Hematopoietic multipotent progenitor cell treated with erythropoietin and hydrocortisone succinate and interleukin-3 and kit ligand, for 6 days (in vitro differentiated cells): ENCODE measurements around the gene TBC1D13.
"Not testable (repeated sequence)": the region's sequence is repeated elsewhere in the genome, so short reads cannot be mapped to it uniquely, and the experiment has no call there.

Experiments used
- DNase-seq: peaks from one replicate; pipeline ENCODE4 v3.0.0-alpha.2; 2015

TBC1D13 gene

GRCh38 chr9:128785427-128785826, 1.6 kb upstream of the TBC1D13 start:
- no peak for DNase-seq

DNA sequence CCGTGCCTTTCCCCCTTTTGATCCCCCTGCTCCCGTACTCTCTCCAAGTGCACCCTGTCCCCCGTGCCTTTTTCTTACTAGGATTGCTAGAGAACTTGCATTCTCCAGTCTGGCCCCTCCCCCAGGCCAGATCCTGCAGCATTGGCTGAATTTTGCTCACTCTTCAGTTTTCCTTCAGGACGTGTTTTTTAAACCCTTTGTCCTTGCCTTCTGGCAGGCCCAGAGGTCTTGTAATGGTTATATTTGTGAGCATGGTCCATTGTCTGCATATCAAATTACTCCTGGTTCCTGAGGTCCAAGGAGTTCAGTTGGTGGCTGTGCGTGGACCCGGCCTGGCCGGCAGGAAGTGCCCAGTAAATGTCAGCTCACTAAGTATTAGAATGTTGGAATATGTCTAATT, 606 bp downstream of the TBC1D13 start:
- DNase-seq, result peak; percentile 39

DNA sequence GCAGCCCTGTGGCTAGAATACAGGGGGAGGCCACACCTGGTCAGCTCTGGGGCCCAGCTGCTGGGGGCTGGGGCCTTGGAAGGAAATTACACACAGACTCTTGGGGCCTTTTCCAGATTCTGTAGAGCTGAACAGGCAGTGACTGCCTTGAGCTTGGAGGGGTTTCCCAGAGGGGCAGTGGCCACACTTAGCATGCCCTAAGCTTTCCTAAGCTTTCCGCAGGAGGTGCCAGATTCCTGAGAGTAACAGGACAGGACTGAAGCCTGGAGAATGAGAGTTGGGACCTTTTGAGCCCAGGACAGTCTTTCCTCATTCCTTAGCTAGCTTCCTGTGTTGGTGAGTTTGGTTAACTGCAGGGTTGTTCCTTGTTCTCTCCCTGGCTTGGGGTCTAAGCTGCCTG, 1.4 kb downstream of the TBC1D13 start:
- DNase-seq, result no peak

DNA sequence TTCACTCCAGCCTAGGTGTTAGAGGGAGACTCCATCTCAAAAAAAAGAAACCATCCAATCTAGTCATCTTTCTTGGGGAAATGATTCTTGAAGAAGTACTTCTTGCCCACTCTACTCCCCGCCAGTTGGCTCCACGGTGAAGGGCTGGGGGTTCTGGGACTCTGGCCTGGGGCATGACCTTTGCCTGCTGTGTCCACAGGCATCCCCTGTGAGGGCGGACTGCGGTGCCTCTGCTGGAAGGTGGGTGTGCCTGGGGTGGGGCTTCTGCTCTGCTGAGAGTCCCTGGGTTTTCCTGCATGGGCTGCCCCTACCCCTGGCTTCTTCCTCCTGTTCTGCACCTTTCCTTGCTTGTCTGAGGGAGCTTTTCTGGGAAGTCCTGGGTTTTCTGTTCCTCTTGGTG, 3.5 kb downstream of the TBC1D13 start:
- no peak for DNase-seq

GRCh38 chr9:128792134-128792533, 5.1 kb downstream of the TBC1D13 start:
- no peak for DNase-seq

DNA sequence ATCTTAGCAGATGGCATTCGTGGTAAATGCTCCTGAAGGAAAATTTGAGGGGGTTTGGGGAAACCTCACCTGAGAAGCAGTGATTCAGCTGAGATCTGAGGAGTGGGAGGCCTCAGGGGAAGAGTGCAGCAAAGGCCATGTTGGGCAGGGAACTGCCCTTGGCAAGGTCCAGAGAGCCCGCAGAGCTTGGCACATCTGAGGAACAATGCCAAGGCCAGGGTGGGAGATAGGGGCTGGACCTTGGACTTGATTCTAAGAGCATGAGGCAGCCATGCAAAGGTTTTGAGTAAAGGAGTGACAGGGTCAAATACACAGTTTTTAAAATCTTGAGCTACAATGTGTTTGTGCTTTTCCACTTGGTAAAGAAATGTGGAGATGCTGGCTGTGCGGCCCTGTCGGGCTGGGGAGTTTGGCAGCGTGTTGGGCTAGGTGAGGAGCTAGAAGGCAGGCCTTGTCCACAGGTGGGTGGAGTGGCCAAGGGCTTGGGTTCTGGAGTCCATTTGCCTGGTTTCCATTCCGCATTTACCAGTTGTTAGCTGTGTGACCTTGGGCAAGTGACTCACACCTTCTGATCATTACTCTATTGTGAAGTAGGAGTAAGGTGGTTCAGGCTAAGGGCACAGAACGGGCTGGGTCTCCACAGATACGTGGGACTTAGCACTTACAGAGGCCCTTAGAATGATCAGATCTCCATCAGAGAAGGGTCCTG, 6.1 kb downstream of the TBC1D13 start:
- DNase-seq, result no peak

DNA sequence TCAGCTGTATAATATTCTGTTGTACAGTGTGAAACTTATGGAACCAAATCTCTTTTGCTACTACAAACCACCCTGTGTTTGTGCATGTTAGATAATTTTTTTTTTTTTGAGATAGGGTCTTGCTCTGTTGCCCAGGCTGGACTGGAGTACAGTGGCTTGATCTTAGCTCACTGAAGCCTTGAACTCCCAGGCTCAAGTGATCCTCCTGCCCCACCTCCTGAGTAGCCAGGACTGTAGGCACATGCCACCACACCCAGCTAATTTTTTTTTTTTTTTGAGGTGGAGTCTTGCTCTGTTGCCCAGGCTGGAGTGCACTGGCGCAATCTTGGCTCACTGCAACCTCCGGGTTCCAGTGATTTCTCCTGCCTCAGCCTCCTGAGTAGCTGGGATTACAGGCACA, 7.9 kb downstream of the TBC1D13 start:
- not testable (repeated sequence) for DNase-seq

DNA sequence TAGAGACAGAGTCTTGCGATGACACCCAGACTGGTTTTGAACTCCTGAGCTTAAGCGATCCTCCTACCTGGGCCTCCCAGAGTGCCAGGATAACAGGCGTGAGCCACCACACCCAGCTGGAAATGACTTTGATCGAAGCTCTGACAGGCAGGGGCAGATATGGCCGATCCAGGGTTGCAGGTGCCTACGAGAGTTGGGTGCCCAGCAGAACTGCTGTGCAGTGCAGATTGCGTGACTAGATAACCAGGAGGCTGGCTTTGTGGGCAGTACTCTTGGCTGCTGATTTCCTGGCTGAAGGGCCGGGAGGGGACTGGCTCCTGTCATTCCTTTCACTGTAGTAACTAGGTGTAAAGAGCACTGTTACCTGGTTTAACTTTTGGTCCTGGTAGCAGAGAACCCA, 11.8 kb downstream of the TBC1D13 start:
- peak; percentile 56 for DNase-seq

DNA sequence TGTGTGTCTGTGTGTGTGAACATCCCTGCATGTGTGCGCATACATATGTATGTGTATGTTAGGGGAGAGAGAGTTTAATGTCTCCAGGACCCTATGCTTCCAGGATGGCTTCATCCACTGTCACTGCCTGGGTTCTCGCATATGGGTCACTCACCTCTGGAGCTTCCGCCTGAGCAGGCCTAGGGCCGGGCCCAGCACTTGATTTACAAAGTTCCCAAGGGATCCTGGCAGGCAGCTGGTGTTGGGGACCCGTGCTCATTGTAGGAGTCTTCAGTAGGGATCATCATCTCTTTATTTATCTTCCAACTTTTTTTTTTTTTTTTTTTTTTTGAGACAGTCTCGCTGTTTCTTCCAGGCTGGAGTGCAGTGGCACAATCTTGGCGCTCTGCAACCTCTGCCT, 13.0 kb downstream of the TBC1D13 start:
- no peak for DNase-seq

DNA sequence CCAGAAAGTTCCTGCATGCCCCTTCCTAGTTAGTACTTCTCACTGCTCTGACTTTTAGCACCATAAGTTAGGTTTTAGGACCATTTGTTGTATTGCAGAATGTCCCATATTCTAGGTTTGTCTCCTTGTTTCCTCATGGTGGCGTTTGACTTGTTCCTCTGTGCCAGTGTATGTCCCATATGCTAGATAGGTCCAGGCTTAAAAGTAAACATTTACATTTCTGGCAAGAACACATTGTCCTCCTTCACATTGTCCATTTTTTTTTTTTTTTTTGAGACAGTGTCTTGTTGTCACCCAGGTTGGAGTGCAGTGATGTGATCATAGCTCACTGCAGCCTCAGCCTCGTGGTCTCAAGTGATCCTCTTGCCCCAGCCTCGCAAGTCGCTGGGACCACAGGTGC, 15.4 kb downstream of the TBC1D13 start:
- DNase-seq, result no peak

DNA sequence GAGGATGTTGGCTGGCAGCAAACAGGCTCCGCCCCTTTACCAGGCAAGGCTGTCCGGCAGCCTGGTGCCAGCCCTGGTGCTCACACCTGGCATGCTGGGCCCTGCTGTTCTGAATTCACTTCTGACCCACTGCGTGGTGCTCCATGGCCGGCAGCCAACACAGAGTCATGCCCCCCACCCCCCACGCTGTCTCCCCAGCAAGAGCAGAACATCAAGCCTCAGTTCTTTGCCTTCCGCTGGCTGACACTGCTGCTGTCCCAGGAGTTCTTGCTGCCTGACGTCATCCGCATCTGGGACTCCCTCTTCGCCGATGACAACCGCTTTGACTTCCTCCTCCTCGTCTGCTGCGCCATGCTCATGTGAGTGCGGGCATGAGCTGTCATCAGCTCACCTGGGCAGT, 18.6 kb downstream of the TBC1D13 start:
- no peak for DNase-seq

DNA sequence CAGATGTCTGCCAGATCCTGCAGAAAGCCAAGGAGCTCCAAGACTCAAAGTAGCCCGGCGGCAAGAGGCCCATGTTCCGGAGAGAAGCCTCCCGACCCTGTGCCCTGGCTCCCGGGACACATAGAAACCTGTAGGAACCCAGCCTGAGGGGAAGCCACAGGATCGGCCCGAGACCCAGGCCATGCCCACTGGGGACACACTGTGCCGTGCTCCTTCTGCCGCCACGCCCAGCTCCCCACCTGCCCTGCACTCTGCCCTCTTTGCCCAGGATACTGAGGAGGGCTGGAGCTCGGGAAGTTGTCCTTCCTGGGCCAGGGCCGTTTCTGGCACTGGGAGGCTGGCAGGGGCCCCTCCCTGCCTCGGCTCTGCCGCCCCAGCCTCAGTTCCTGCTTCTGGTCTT, 20.8 kb downstream of the TBC1D13 start:
- DNase-seq, result no peak

DNA sequence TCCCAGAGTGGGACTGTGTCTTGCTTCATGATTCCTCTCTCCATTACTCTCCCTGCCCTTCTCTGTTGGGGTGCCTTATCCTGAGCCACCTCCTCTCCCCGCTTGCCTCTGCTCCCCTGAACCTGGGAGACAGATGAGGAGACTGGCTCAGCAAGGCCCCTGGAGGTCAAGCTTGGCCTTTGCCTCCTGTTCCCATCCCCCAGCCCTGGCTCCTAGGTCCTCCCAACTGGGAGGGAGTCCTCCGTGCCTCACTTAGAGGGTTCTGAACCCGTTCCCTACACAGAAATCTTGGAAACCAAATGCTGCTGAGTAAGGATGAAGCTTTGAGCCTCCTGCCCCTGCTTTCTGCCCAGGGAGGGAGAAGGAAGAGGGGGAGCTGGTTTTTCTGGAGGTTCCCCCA, 21.5 kb downstream of the TBC1D13 start:
- DNase-seq, result no peak

DNA sequence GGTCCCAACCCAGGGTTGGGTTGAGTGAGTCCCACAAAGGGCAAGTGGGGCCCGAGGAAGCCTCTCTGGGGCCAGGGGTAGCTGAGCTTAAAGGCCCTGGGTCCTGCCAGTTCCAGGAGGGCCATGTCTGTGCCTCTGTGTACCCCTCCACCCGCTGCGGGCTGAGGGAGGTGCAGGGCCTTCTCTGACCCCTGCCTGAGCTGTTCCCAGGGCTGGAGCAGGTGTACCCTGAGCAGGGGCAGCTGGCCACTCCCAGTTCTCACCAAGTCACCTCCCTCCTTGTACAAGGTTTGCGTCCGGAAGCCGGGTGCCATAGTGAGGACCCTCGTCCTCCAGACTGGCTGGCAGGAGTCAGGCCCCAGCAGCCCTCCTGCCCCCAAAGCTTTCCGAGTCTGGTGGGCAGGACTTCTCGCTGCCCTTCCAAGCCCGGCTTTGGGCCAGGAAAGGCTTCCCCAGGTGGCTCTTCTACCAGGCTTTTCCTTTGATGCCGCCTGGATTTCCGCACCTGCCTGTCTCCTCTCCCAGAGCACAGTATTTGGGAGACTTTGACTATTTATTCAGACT, 22.1 kb downstream of the TBC1D13 start:
- DNase-seq, result no peak

DNA sequence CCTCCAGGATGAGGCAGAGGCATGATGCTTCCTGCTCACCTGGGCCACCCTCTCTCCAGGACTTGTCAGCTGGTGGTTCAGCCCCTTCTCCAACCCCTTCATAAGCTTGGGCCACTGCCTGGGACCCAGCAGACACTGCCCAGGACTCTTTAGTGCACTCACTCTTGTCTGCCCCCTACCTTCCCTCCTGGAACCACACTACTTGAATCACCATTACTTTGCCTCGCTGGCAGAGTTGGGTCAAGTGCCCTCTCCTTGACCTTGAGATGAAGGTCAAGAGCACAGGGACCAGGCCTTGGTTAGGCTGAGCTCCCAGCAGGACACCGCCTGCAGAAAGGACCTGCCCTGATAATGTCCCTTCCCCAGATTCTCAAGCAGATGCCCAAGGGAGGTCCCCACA, 22.8 kb downstream of the TBC1D13 start:
- DNase-seq, result no peak

- no peak for DNase-seq
Observed at GRCh38 chr9:128810873-128811272, 23.8 kb downstream of the TBC1D13 start.

- DNase-seq, result peak; percentile 99
Observed at GRCh38 chr9:128818099-128818838, 31.2 kb downstream of the TBC1D13 start, which contains the start of gene ENDOG. TSS of gene ENDOG (plus strand) at chr9:128818500. CDS start at chr9:128818685, 185 bp downstream.

- peak; percentile 59 for DNase-seq
Observed at GRCh38 chr9:128818839-128819715, 32.0 kb downstream of the TBC1D13 start.

DNA sequence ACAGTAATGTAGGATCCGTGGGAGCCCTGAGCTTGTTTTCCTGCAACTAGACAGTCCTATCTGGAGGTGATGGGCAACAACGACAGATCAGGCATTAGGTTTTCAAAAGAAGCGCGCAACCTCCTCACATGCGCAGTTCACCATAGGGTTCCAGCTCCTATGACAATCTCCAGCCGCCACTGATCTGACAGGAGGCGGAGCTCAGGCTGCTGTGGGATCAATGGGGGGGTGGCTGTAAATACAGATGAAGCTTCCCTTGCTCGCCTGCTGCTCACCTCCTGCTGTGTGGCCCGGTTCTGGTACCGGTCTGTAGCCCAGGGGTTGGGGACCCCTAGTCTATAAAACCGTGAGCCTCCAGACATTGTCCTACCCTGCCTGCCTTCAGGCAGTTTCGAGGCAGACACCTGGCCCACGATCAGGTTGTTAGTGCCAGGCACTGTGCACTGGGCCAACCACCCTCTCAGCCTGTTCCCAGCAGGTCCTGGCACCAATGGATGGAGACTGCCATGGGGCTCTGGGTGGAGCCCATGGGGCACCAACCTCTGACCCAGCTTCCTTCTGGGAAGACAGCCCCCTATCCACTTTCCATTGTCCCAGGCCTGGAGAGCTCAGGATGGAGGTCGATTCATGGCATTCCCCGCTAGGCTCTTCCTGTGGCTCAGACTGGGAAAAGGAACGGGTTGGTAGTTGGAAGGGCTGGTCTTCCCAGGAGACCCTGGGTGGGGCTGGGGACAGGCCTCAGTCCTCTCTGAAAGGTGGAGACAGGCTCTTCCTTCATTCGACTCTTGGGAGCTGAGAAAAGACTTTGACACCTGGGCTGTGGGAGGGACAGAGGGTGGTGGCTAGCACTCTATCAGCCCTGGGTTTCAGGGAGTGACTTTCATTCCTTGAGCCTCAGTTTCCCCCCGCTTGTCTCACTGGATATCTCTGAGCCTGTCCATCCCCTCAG, 32.9 kb downstream of the TBC1D13 start:
- DNase-seq, result peak; percentile 51

GRCh38 chr9:128820665-128821583, 33.9 kb downstream of the TBC1D13 start:
- DNase-seq, result no peak
